K562 (cell line): Measurements from ENCODE around the gene DENND2C. TPM values are rescaled to one million over a fixed set of nuclear protein-coding genes. Genes with fewer than 3 reads are reported as not detected.

Experiments
- ATAC-seq: fragments of 200-7000 bp; cut with Tn5 transposase; 3 replicates; pipeline ENCODE4 v1.9.1; 2020; ENCODE audit warnings: moderate library complexity
- BruUV-seq: library from RNA; stranded (reverse); fragments of 400-500 nt; replicated peaks from 2 replicates; lab custom pipeline; 2021; lab: Mats Ljungman, UMichigan
- CTCF ChIA-PET: fragments of 300-600 bp; formaldehyde crosslinking; extraction: SDS; loops from one replicate; lab custom pipeline; 2021; ENCODE audit warnings: low intra/inter-chr PET ratio; lab: Yijun Ruan, JAX
- POLR2A ChIA-PET: fragments of 300-600, 350-650 bp; sonication (Branson Sonifier 250); formaldehyde crosslinking; extraction: SDS; loops from one replicate; lab custom pipeline; 2021; ENCODE audit warnings: antibody characterized with exemption, inconsistent platforms; lab: Yijun Ruan, JAX
- DNase-seq, 4 experiments: peaks; one replicate each; pipeline versions ENCODE4 v3.0.0 to v3.0.0-alpha.2; 2011 to 2018; ENCODE audit warnings: low spot score in 3 of 4, mixed read lengths in 3 of 4; ENCODE audit errors: extremely low read depth in 1 of 4
- FAIRE-seq: peaks from 2 replicates; lab custom pipeline; 2011; peaks lifted over from hg19 to GRCh38; lab: Jason Lieb, UNC
- H2AFZ ChIP-seq: 2 replicates; pipeline ENCODE4 v1.6.0; 2011; ENCODE audit warnings: low read depth, low read length, control low read depth, inconsistent platforms
- H3K27ac ChIP-seq: fragments of 200-600 bp; 3 replicates; pipeline ENCODE4 v1.8.0; 2011; ENCODE audit warnings: low read depth, mild to moderate bottlenecking, control low read depth, inconsistent platforms, low read length, moderate library complexity, mixed read lengths; ENCODE audit errors: extremely low read depth
- H3K27me3 ChIP-seq, 2 experiments: fragments of 300-600 bp in 1 of 2; 2 replicates in 1 of 2; 3 replicates in 1 of 2; pipeline versions ENCODE4 v1.6.0 to v1.8.0; 2011; ENCODE audit warnings: inconsistent platforms in 2 of 2, low read length in 2 of 2, mild to moderate bottlenecking in 1 of 2, mixed read lengths in 1 of 2, moderate library complexity in 1 of 2; ENCODE audit not compliant: control insufficient read depth in 2 of 2, insufficient read depth in 2 of 2
- H3K36me3 ChIP-seq: fragments of 300-600 bp; 3 replicates; pipeline ENCODE4 v1.8.0; 2011; ENCODE audit warnings: mild to moderate bottlenecking, low read length, inconsistent platforms; ENCODE audit not compliant: control insufficient read depth, insufficient read depth
- H3K4me1 ChIP-seq, 2 experiments: fragments of 200-600 bp in 1 of 2; replicated peaks in 1 of 2; 2 replicates in 1 of 2; 3 replicates in 1 of 2; pipeline versions ENCODE4 v1.5.1 to v1.8.0; 2011; ENCODE audit warnings: inconsistent platforms in 2 of 2, low read length in 2 of 2, mild to moderate bottlenecking in 1 of 2, mixed read lengths in 1 of 2, moderate library complexity in 1 of 2; ENCODE audit not compliant: control insufficient read depth in 2 of 2, insufficient read depth in 2 of 2
- H3K4me2 ChIP-seq: 2 replicates; pipeline ENCODE4 v1.6.1; 2011; ENCODE audit warnings: low read length, control low read depth, inconsistent platforms, mixed read lengths; ENCODE audit not compliant: insufficient read depth
- H3K4me3 ChIP-seq: fragments of 200-600 bp; sonication (generic), shearing (Covaris generic); 2 replicates; pipeline ENCODE4 v1.5.1; 2016; ENCODE audit warnings: control low read depth, inconsistent platforms
- H3K79me2 ChIP-seq: fragments of 200-600 bp; 3 replicates; pipeline ENCODE4 v1.8.0; 2011; ENCODE audit warnings: low read length, inconsistent platforms; ENCODE audit not compliant: control insufficient read depth, insufficient read depth
- H3K9ac ChIP-seq, 2 experiments: 2 replicates each; pipeline versions ENCODE4 v1.6.0 to v1.6.1; 2011; ENCODE audit warnings: low read depth in 2 of 2, low read length in 2 of 2, control low read depth in 1 of 2, inconsistent platforms in 1 of 2, mild to moderate bottlenecking in 1 of 2, mixed read lengths in 1 of 2; ENCODE audit not compliant: insufficient read depth in 1 of 2
- H3K9me1 ChIP-seq: one replicate; pipeline ENCODE4 v1.6.0; 2011; ENCODE audit warnings: inconsistent platforms, mild to moderate bottlenecking, low read length, moderate library complexity; ENCODE audit not compliant: control insufficient read depth, insufficient read depth
- H3K9me3 ChIP-seq: replicated peaks from 2 replicates; pipeline ENCODE4 v1.5.1; 2011; ENCODE audit warnings: low read depth, low read length, inconsistent platforms; ENCODE audit not compliant: control insufficient read depth, insufficient read depth
- H4K20me1 ChIP-seq: replicated peaks from 2 replicates; pipeline ENCODE4 v1.6.1; 2011; ENCODE audit warnings: low read length, inconsistent platforms, mixed read lengths; ENCODE audit not compliant: control insufficient read depth, insufficient read depth
- CAMTA2 ChIP-seq: fragments of 250-450 bp; sonication (Bioruptor Pico); conservative IDR thresholded peaks from 2 replicates; pipeline ENCODE4 v1.5.1; 2022
- CBX2 ChIP-seq: fragments of 200-600 bp; sonication (generic); IDR thresholded peaks from one replicate; pipeline ENCODE4 v1.6.1; 2012; ENCODE audit warnings: mild to moderate bottlenecking, low read length, inconsistent platforms; ENCODE audit not compliant: insufficient read depth, poor library complexity, severe bottlenecking
- CXXC5 ChIP-seq: fragments of 250-450 bp; sonication (Bioruptor Pico); IDR thresholded peaks from 2 replicates; pipeline ENCODE4 v1.8.0; 2022; ENCODE audit warnings: inconsistent platforms, mild to moderate bottlenecking, moderate library complexity
- MCM7 ChIP-seq, 2 experiments: fragments of 450-650 bp; IDR thresholded peaks; 2 replicates each; pipeline ENCODE4 v1.6.1; 2016 to 2018
- NFATC3 ChIP-seq: fragments of 450-650 bp; IDR thresholded peaks from 2 replicates; pipeline ENCODE4 v1.6.1; 2017; ENCODE audit warnings: mild to moderate bottlenecking
- OTX1 ChIP-seq: fragments of 450-650 bp; formaldehyde crosslinking; IDR thresholded peaks from 2 replicates; pipeline ENCODE4 v1.4.0; 2022; ENCODE audit warnings: mild to moderate bottlenecking
- RBM15 ChIP-seq: fragments of 200-400 bp; formaldehyde crosslinking; IDR thresholded peaks from 2 replicates; pipeline ENCODE4 v1.6.1; 2018; ENCODE audit warnings: mild to moderate bottlenecking, low read length, moderate library complexity; ENCODE audit not compliant: insufficient read depth
- RCOR1 ChIP-seq, 2 experiments: IDR thresholded peaks; 2 replicates each; pipeline ENCODE4 v1.6.1; 2012; ENCODE audit warnings: low read depth in 2 of 2, low read length in 2 of 2, borderline replicate concordance in 1 of 2, improper control_type of control experiment in 1 of 2
- TCF7 ChIP-seq: sonication (generic); IDR thresholded peaks from 2 replicates; pipeline ENCODE4 v1.6.1; 2016; ENCODE audit warnings: antibody characterized with exemption, borderline replicate concordance
- TEAD2 ChIP-seq: fragments of 450-650 bp; IDR thresholded peaks from 2 replicates; pipeline ENCODE4 v1.6.1; 2016; ENCODE audit warnings: missing genetic modification characterization, control low read depth, missing compliant biosample characterization
- TGIF2 ChIP-seq: sonication (generic); formaldehyde crosslinking; IDR thresholded peaks from 2 replicates; pipeline ENCODE4 v1.8.1; 2022; ENCODE audit warnings: mild to moderate bottlenecking, missing genetic modification reagents, moderate library complexity
- VEZF1 ChIP-seq: fragments of 200-800 bp; sonication (Bioruptor generic); IDR thresholded peaks from 2 replicates; pipeline ENCODE4 v1.6.1; 2017; ENCODE audit warnings: missing genetic modification characterization, missing compliant biosample characterization
- ZNF12 ChIP-seq: sonication (generic); formaldehyde crosslinking; IDR thresholded peaks from 2 replicates; pipeline ENCODE4 v1.4.0; 2020; ENCODE audit warnings: mild to moderate bottlenecking, missing genetic modification reagents
- ZNF212 ChIP-seq: fragments of 450-650 bp; formaldehyde crosslinking; IDR thresholded peaks from 2 replicates; pipeline ENCODE4 v1.4.0; 2020; ENCODE audit warnings: mild to moderate bottlenecking
- ZNF282 ChIP-seq: sonication (generic); formaldehyde crosslinking; IDR thresholded peaks from 2 replicates; pipeline ENCODE4 v1.8.1; 2023; ENCODE audit warnings: missing genetic modification reagents
- ZNF324 ChIP-seq: fragments of 250-450 bp; sonication (Bioruptor Pico); IDR thresholded peaks from 2 replicates; pipeline ENCODE4 v1.4.0; 2020; ENCODE audit warnings: mild to moderate bottlenecking
- ZNF449 ChIP-seq: fragments of 250-450 bp; sonication (Bioruptor Pico); IDR thresholded peaks from 2 replicates; pipeline ENCODE4 v1.8.0; 2022; ENCODE audit warnings: moderate library complexity, mild to moderate bottlenecking, inconsistent platforms
- WGBS: fragments of 100-300 bp; shearing (Covaris generic); methylation state at CpG from one replicate; pipeline ENCODE4 v1.1.6; 2016; ENCODE audit warnings: low coverage, mixed read lengths; ENCODE audit not compliant: insufficient coverage; ENCODE audit errors: missing lambda C conversion rate; 5-methylcytosine and 5-hydroxymethylcytosine counted together
- in situ Hi-C: fragments of 300-500 bp; cut with MboI; formaldehyde crosslinking; loops from 4 replicates; pipeline ENCODE4 v1.15.0; 2018; ENCODE audit warnings: inconsistent platforms, mixed read lengths
- intact Hi-C: fragments of 100-400 bp; cut with micrococcal nuclease; formaldehyde crosslinking; loops from 2 replicates; pipeline ENCODE4 v1.14.2; 2022
- polyA plus RNA-seq, 8 experiments: library from polyadenylated mRNA; depleted of rRNA in 4 of 8; stranded (reverse) in 5 of 8; unstranded in 3 of 8; fragments of >200 nt; fragmentation: Nextera tagmentation in 2 of 8; fragmentation: Illumina TruSeq in 1 of 8; extraction: Ambion mirVana in 2 of 8; extraction: Trizol in 1 of 8; gene quantifications; 2 replicates each; pipeline versions ENCODE4 v1.2.1 to v1.2.3, GENCODE V29; 2011 to 2014; ENCODE audit warnings: inconsistent platforms in 1 of 8, missing spikeins in 1 of 8
- total RNA-seq, 7 experiments: library from RNA; depleted of rRNA in 6 of 7; stranded (reverse); fragments of >200 nt in 6 of 7; fragmentation: Illumina TruSeq in 2 of 7; extraction: Trizol in 2 of 7; gene quantifications; 2 replicates each; pipeline versions ENCODE4 v1.2.1 to v1.2.3, GENCODE V29; 2011 to 2021; ENCODE audit warnings: low replicate concordance in 1 of 7

The DENND2C gene
- total and polyA plus RNA-seq, 9 of the 15 experiments (the other 6 are each of a cell fraction or from before 2014, with no cell fraction given) = 0.03 to 0.25 (median 0.14) TPM

- H4K20me1 ChIP-seq = no peaks in the 10 kb centered on the region
- H3K27me3 ChIP-seq = no peaks in the 10 kb centered on the region
- 13% methylated on average over 4 of the region's 4 CpGs for WGBS
- intact Hi-C loops (no loop called here), in situ Hi-C loops (no loop called here)
- H2AFZ ChIP-seq = peak overlapping the region; percentile 29; the same call in 1 of the 2 replicates
- H3K4me3 ChIP-seq = no peak overlapping the region
- no peaks in the 10 kb centered on the region; the same call in 2 of the 3 replicates for H3K36me3 ChIP-seq
- ATAC-seq (no peak), FAIRE-seq (no peak), DNase-seq (no peak)
- H3K27ac ChIP-seq = no peak overlapping the region
- ChIA-PET CTCF (no interaction called here), POLR2A (no interaction called here)
- no peaks in the 10 kb centered on the region for H3K9me1 ChIP-seq
- TF ChIP-seq NFATC3 (no peak), ZNF324 (CRISPR knock-in tag) (no peak), TEAD2 (tag) (no peak), MCM7 (IDR thresholded peaks at IDR 0.05) (no peak), ZNF449 (CRISPR knock-in tag) (no peak), ZNF282 (CRISPR knock-in tag) (no peak), CXXC5 (CRISPR knock-in tag) (no peak), VEZF1 (CRISPR knock-in tag) (no peak), ZNF212 (CRISPR knock-in tag) (no peak), RCOR1 (IDR thresholded peaks at IDR 0.05; ENCODE audit: borderline replicate concordance in 1 of 2, low read depth in 2 of 2, low read length in 2 of 2) (no peak), TGIF2 (CRISPR knock-in tag) (no peak), TCF7 (no peak), OTX1 (CRISPR knock-in tag) (no peak), CAMTA2 (no peak), RBM15 (no peak), CBX2 (no peak), ZNF12 (no peak)
- H3K79me2 ChIP-seq = no peaks in the 10 kb centered on the region
- no peaks in the 10 kb centered on the region; a peak in 1 of 5 replicates for H3K4me1 ChIP-seq
- no peak overlapping the region for H3K9ac ChIP-seq
- no TSS peak for BruUV-seq
- H3K4me2 ChIP-seq = no peak overlapping the region
- no peaks in the 10 kb centered on the region for H3K9me3 ChIP-seq
These were observed 120.7 kb downstream of the DENND2C start for GRCh38 chr1:114549137-114549536.
